CD4-positive, alpha-beta memory T cell (primary cell): ENCODE data around the gene TFF2. TPM values are rescaled to one million over a fixed set of nuclear protein-coding genes. Genes with fewer than 3 reads are reported as not detected.
A peak's percentile ranks its signal among the peaks of the same experiment; 100 is the strongest.

Source experiments
- CTCF ChIA-PET: fragments of 350-600 bp; sonication (Branson Sonifier 250); formaldehyde crosslinking; loops from one replicate; lab custom pipeline; 2021; ENCODE audit warnings: inconsistent platforms; ENCODE audit not compliant: partially characterized antibody; lab: Charles Lee
- POLR2A ChIA-PET: fragments of 350-600 bp; sonication (Branson Sonifier 250); formaldehyde crosslinking; loops from one replicate; lab custom pipeline; 2021; ENCODE audit not compliant: partially characterized antibody; lab: Charles Lee
- DNase-seq, 5 donors: peaks; one replicate each; pipeline versions ENCODE4 v3.0.0 to v3.0.0-alpha.2; 2020 to 2022; ENCODE audit warnings: mixed read lengths in 1 of 5
- H3K27ac ChIP-seq: one replicate; pipeline ENCODE4 v1.7.0; 2013; ENCODE audit warnings: low read depth, low read length
- H3K27me3 ChIP-seq: 2 replicates; pipeline ENCODE4 v1.7.0; 2013; ENCODE audit warnings: mild to moderate bottlenecking, low read length, moderate library complexity; ENCODE audit not compliant: insufficient read depth
- H3K36me3 ChIP-seq: 2 replicates; pipeline ENCODE4 v1.7.0; 2013; ENCODE audit warnings: mild to moderate bottlenecking, low read length, moderate library complexity; ENCODE audit not compliant: insufficient read depth
- H3K4me1 ChIP-seq: 2 replicates; pipeline ENCODE4 v1.7.0; 2013; ENCODE audit warnings: mild to moderate bottlenecking, low read length, moderate library complexity; ENCODE audit not compliant: insufficient read depth
- H3K4me3 ChIP-seq, 2 donors: one replicate each; pipeline ENCODE4 v1.7.0; 2013; ENCODE audit warnings: low read length in 2 of 2, mild to moderate bottlenecking in 1 of 2
- H3K9me3 ChIP-seq, 2 donors: one replicate each; pipeline ENCODE4 v1.7.0; 2013; ENCODE audit warnings: low read length in 2 of 2, control low read depth in 1 of 2; ENCODE audit not compliant: control insufficient read depth in 1 of 2
- H3K27ac Mint-ChIP-seq, 7 donors: one replicate each; pipeline ENCODE4 v1.8.0; 2020 to 2021; ENCODE audit warnings: mixed read lengths in 7 of 7, mild to moderate bottlenecking in 6 of 7, inconsistent platforms in 3 of 7, moderate library complexity in 3 of 7
- H3K27me3 Mint-ChIP-seq, 2 donors: one replicate each; pipeline ENCODE4 v1.8.0; 2020 to 2021; ENCODE audit warnings: mixed read lengths in 2 of 2
- H3K36me3 Mint-ChIP-seq, 2 donors: one replicate each; pipeline ENCODE4 v1.8.0; 2020 to 2021; ENCODE audit warnings: mixed read lengths in 2 of 2, inconsistent platforms in 1 of 2, mild to moderate bottlenecking in 1 of 2
- H3K4me1 Mint-ChIP-seq, 4 donors: one replicate each; pipeline ENCODE4 v1.8.0; 2020 to 2021; ENCODE audit warnings: mixed read lengths in 4 of 4, mild to moderate bottlenecking in 1 of 4
- H3K4me3 Mint-ChIP-seq, 8 donors: one replicate each; pipeline ENCODE4 v1.8.0; 2020 to 2021; ENCODE audit warnings: mixed read lengths in 8 of 8, mild to moderate bottlenecking in 7 of 8, moderate library complexity in 6 of 8, inconsistent platforms in 3 of 8
- H3K9me3 Mint-ChIP-seq, 8 donors: one replicate each; pipeline ENCODE4 v1.8.0; 2020 to 2021; ENCODE audit warnings: mixed read lengths in 8 of 8, mild to moderate bottlenecking in 5 of 8, inconsistent platforms in 3 of 8, moderate library complexity in 1 of 8
- intact Hi-C: fragments of 100-400 bp; cut with micrococcal nuclease; formaldehyde crosslinking; loops from one replicate; pipeline ENCODE4 v1.15.1; 2023
- polyA plus RNA-seq, 2 donors: library from polyadenylated mRNA; unstranded; fragments of 300-500 nt; fragmentation: Illumina TruSeq; gene quantifications; one replicate each; pipeline ENCODE4 v1.2.3, GENCODE V29; 2021
- total RNA-seq, 2 experiments: library from RNA; stranded (reverse); gene quantifications; one replicate each; pipeline ENCODE4 v1.2.3, GENCODE V29; 2021

The TFF2 gene
- total and polyA plus RNA-seq, 4 experiments from 2014 or later, result not detected

GRCh38 chr21:42348762-42349161 is 2.0 kb downstream of the TFF2 start:
- peaks cover 3 to 5% of the 10 kb centered on the region in 2 donors for H3K27me3 Mint-ChIP-seq
- H3K36me3 Mint-ChIP-seq, result no peaks in the 10 kb centered on the region
- H3K27ac Mint-ChIP-seq, result no peak overlapping the region
- no peaks in the 10 kb centered on the region for H3K27me3 ChIP-seq
- no peak overlapping the region for H3K27ac ChIP-seq
- no peaks in the 10 kb centered on the region for H3K9me3 ChIP-seq
- no peaks in the 10 kb centered on the region for H3K4me1 ChIP-seq
- no peaks in the 10 kb centered on the region for H3K4me1 Mint-ChIP-seq
- peaks cover 0 to 5% (median under 1%) of the 10 kb centered on the region in 8 donors for H3K9me3 Mint-ChIP-seq
- H3K4me3 ChIP-seq, result no peak overlapping the region
- no peaks in the 10 kb centered on the region for H3K36me3 ChIP-seq
- CTCF ChIA-PET, result interaction anchor here (1.0 kb wide), 1 partner anchor 11 kb away, joined by 5 read pairs; no protein-coding TSS in a partner anchor
- no peak overlapping the region for H3K4me3 Mint-ChIP-seq
- no peak for DNase-seq
- intact Hi-C loops, result no loop called here
- POLR2A ChIA-PET, result interaction anchor here (1.4 kb wide), 1 partner anchor 56 kb away, joined by 5 read pairs; no protein-coding TSS in a partner anchor

- Histone ChIP-seq H3K9me3 (no peaks in the 10 kb centered on the region), H3K4me3 (no peak overlapping the region), H3K27ac (no peak overlapping the region), H3K4me1 (no peaks in the 10 kb centered on the region), H3K36me3 (no peaks in the 10 kb centered on the region), H3K27me3 (no peaks in the 10 kb centered on the region)
- H3K27ac Mint-ChIP-seq, result no peak overlapping the region
- peaks cover 0 to 3% (median 0%) of the 10 kb centered on the region in 8 donors for H3K9me3 Mint-ChIP-seq
- peaks cover 0 to 2% of the 10 kb centered on the region in 2 donors for H3K27me3 Mint-ChIP-seq
- POLR2A ChIA-PET, result no interaction called here
- no peaks in the 10 kb centered on the region for H3K4me1 Mint-ChIP-seq
- CTCF ChIA-PET, result no interaction called here
- H3K36me3 Mint-ChIP-seq, result no peaks in the 10 kb centered on the region
- intact Hi-C loops, result no loop called here
- DNase-seq, result no peak
- no peak overlapping the region for H3K4me3 Mint-ChIP-seq
Measured at GRCh38 chr21:42347601-42348327, 3.0 kb downstream of the TFF2 start.

- H3K4me1 ChIP-seq, result no peaks in the 10 kb centered on the region
- Mint-ChIP-seq H3K36me3 (no peaks in the 10 kb centered on the region), H3K27me3 (peaks cover 0 to 2% of the 10 kb centered on the region in 2 donors), H3K27ac (no peak overlapping the region), H3K9me3 (no peaks in the 10 kb centered on the region), H3K4me3 (no peak overlapping the region), H3K4me1 (no peaks in the 10 kb centered on the region)
- CTCF ChIA-PET, result no interaction called here
- DNase-seq, result no peak
- no peak overlapping the region for H3K27ac ChIP-seq
- intact Hi-C loops, result no loop called here
- H3K9me3 ChIP-seq, result no peaks in the 10 kb centered on the region
- POLR2A ChIA-PET, result interaction anchor here (1.2 kb wide), 1 partner anchor 57 kb away, joined by 3 read pairs; the partner anchor contains the start of gene UBASH3A
- no peaks in the 10 kb centered on the region for H3K27me3 ChIP-seq
- no peaks in the 10 kb centered on the region for H3K36me3 ChIP-seq
- no peak overlapping the region for H3K4me3 ChIP-seq
Measured at GRCh38 chr21:42346866-42347600, 3.8 kb downstream of the TFF2 start.

GRCh38 chr21:42346441-42346840 is 4.4 kb downstream of the TFF2 start:
- no peaks in the 10 kb centered on the region for H3K9me3 Mint-ChIP-seq
- no peaks in the 10 kb centered on the region for H3K4me1 Mint-ChIP-seq
- Histone ChIP-seq H3K36me3 (no peaks in the 10 kb centered on the region), H3K9me3 (no peaks in the 10 kb centered on the region), H3K4me1 (no peaks in the 10 kb centered on the region), H3K27me3 (no peaks in the 10 kb centered on the region), H3K27ac (no peak overlapping the region), H3K4me3 (no peak overlapping the region)
- no peaks in the 10 kb centered on the region for H3K36me3 Mint-ChIP-seq
- no peak for DNase-seq
- no peak overlapping the region for H3K27ac Mint-ChIP-seq
- H3K4me3 Mint-ChIP-seq, result no peak overlapping the region
- CTCF ChIA-PET, result no interaction called here
- peaks cover 0 to under 1% of the 10 kb centered on the region in 2 donors for H3K27me3 Mint-ChIP-seq
- intact Hi-C loops, result no loop called here
- POLR2A ChIA-PET, result interaction anchor here (1.2 kb wide), 1 partner anchor 57 kb away, joined by 3 read pairs; the partner anchor contains the start of gene UBASH3A

- ChIA-PET CTCF (no interaction called here), POLR2A (no interaction called here)
- Mint-ChIP-seq H3K36me3 (no peaks in the 10 kb centered on the region), H3K27me3 (no peaks in the 10 kb centered on the region), H3K9me3 (no peaks in the 10 kb centered on the region), H3K27ac (peak overlapping the region in 1 of 7 donors; percentile 7), H3K4me1 (no peaks in the 10 kb centered on the region), H3K4me3 (no peak overlapping the region)
- Histone ChIP-seq H3K9me3 (no peaks in the 10 kb centered on the region), H3K4me1 (no peaks in the 10 kb centered on the region), H3K27ac (no peak overlapping the region), H3K27me3 (no peaks in the 10 kb centered on the region), H3K36me3 (no peaks in the 10 kb centered on the region), H3K4me3 (no peak overlapping the region)
- intact Hi-C loops, result no loop called here
- DNase-seq, result no peak
Measured at GRCh38 chr21:42344631-42345030, 6.2 kb downstream of the TFF2 start.

- Histone ChIP-seq H3K9me3 (no peaks in the 10 kb centered on the region), H3K27me3 (no peaks in the 10 kb centered on the region), H3K4me1 (no peaks in the 10 kb centered on the region), H3K27ac (no peak overlapping the region), H3K36me3 (no peaks in the 10 kb centered on the region), H3K4me3 (no peak overlapping the region)
- ChIA-PET POLR2A (no interaction called here), CTCF (interaction anchor here (1.4 kb wide), 1 partner anchor 34 kb away, joined by 4 read pairs; no protein-coding TSS in a partner anchor)
- no peaks in the 10 kb centered on the region for H3K4me1 Mint-ChIP-seq
- intact Hi-C loops, result no loop called here
- no peaks in the 10 kb centered on the region for H3K36me3 Mint-ChIP-seq
- no peak for DNase-seq
- no peaks in the 10 kb centered on the region for H3K9me3 Mint-ChIP-seq
- H3K4me3 Mint-ChIP-seq, result no peak overlapping the region
- no peak overlapping the region for H3K27ac Mint-ChIP-seq
- no peaks in the 10 kb centered on the region for H3K27me3 Mint-ChIP-seq
Measured at GRCh38 chr21:42343963-42344510, 6.8 kb downstream of the TFF2 start.

- CTCF ChIA-PET, result interaction anchor here (1.4 kb wide), 1 partner anchor 33 kb away, joined by 4 read pairs; no protein-coding TSS in a partner anchor
- no peaks in the 10 kb centered on the region for H3K27me3 ChIP-seq
- Mint-ChIP-seq H3K27ac (no peak overlapping the region), H3K9me3 (no peaks in the 10 kb centered on the region), H3K4me3 (no peak overlapping the region), H3K36me3 (no peaks in the 10 kb centered on the region), H3K4me1 (peaks cover 0 to 3% (median 0%) of the 10 kb centered on the region in 4 donors), H3K27me3 (no peaks in the 10 kb centered on the region)
- POLR2A ChIA-PET, result no interaction called here
- no peak for DNase-seq
- H3K36me3 ChIP-seq, result no peaks in the 10 kb centered on the region
- no peaks in the 10 kb centered on the region for H3K4me1 ChIP-seq
- no peaks in the 10 kb centered on the region for H3K9me3 ChIP-seq
- no peak overlapping the region for H3K27ac ChIP-seq
- H3K4me3 ChIP-seq, result no peak overlapping the region
- intact Hi-C loops, result no loop called here
Measured at GRCh38 chr21:42343556-42343955, 7.2 kb downstream of the TFF2 start.
